Tibial artery (tissue), 4 donors: ENCODE results near the gene BOLA2B.

Source experiments
- DNase-seq, 2 donors: peaks; one replicate each; pipeline ENCODE4 v3.0.0-alpha.2; 2019
- H3K27ac ChIP-seq, 2 donors: fragments of 200-600 bp; sonication (generic) in 1 of 2; 1 replicate in 1 of 2; 2 replicates in 1 of 2; pipeline ENCODE4 v1.5.1; 2018 to 2019; ENCODE audit warnings: mild to moderate bottlenecking in 1 of 2
- H3K27me3 ChIP-seq, 2 donors: fragments of 200-600 bp; sonication (generic) in 1 of 2; one replicate each; pipeline versions ENCODE4 v1.5.1 to v1.6.0; 2016 to 2019
- H3K36me3 ChIP-seq, 3 donors: fragments of 200-600 bp; sonication (generic) in 2 of 3; one replicate each; pipeline ENCODE4 v1.5.1; 2016 to 2019; ENCODE audit warnings: mild to moderate bottlenecking in 2 of 3
- H3K4me1 ChIP-seq, 4 donors: fragments of 200-600 bp; sonication (generic) in 2 of 4; 1 replicate in 3 of 4; 2 replicates in 1 of 4; pipeline ENCODE4 v1.5.1; 2016 to 2019
- H3K4me3 ChIP-seq, 2 donors: fragments of 200-600 bp; sonication (generic) in 1 of 2; 1 replicate in 1 of 2; 2 replicates in 1 of 2; pipeline ENCODE4 v1.5.1; 2018 to 2019; ENCODE audit warnings: mild to moderate bottlenecking in 2 of 2
- H3K9me3 ChIP-seq, 3 donors: fragments of 200-600 bp; sonication (generic) in 1 of 3; one replicate each; pipeline ENCODE4 v1.5.1; 2016 to 2019
- intact Hi-C: fragments of 100-400 bp; cut with DNase I; formaldehyde crosslinking; loops from one replicate; pipeline ENCODE4 v1.15.0; 2023; ENCODE audit warnings: low total_unique reads
- TF ChIP-seq, protein P1 (sequence below), 2 experiments: fragments of 200-600 bp in 1 of 2; fragments of 450-650 bp in 1 of 2; IDR thresholded peaks; one replicate each; pipeline ENCODE4 v1.5.1; 2017 to 2019; ENCODE audit warnings: antibody characterized with exemption in 2 of 2, mild to moderate bottlenecking in 1 of 2, moderate library complexity in 1 of 2

The BOLA2B gene

DNA sequence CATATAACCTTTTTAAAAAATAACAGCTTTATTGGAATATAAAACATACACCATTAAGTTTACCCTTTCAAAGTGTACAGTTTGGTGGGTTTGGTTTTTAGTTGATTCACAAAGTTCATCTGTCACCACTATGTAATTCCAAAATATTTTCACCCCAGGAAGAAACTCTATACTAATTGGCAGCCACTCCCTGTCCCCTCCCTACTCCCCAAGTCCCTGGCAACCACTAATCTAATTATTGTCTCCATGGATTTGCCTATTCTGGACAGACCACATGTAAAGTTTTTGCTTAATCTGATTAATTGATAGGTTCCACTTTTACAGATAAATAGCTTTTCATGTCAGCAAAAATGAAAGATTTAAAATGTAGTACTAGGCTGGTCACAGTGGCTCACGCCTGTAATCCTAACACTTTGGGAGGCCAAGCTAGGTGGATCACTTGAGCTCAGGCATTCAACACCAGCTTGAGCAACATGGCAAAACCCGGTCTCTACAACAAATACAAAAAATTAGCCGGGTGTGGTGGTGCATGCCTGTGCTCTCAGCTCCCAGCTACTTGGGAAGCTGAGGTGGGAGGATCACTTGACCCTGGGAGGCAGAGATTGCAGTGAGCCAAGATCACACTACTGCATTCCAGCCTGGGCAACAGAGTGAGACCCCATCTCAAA lies 45.5 kb downstream of the BOLA2B start:
- Histone ChIP-seq H3K27me3 (no peaks in the 10 kb centered on the region), H3K9me3 (peaks cover 0 to 7% (median 0%) of the 10 kb centered on the region in 3 donors), H3K4me1 (no peaks in the 10 kb centered on the region), H3K4me3 (no peak overlapping the region), H3K36me3 (no peaks in the 10 kb centered on the region), H3K27ac (no peak overlapping the region)
- intact Hi-C loops = no loop called here
- TF ChIP-seq, protein P1, sequence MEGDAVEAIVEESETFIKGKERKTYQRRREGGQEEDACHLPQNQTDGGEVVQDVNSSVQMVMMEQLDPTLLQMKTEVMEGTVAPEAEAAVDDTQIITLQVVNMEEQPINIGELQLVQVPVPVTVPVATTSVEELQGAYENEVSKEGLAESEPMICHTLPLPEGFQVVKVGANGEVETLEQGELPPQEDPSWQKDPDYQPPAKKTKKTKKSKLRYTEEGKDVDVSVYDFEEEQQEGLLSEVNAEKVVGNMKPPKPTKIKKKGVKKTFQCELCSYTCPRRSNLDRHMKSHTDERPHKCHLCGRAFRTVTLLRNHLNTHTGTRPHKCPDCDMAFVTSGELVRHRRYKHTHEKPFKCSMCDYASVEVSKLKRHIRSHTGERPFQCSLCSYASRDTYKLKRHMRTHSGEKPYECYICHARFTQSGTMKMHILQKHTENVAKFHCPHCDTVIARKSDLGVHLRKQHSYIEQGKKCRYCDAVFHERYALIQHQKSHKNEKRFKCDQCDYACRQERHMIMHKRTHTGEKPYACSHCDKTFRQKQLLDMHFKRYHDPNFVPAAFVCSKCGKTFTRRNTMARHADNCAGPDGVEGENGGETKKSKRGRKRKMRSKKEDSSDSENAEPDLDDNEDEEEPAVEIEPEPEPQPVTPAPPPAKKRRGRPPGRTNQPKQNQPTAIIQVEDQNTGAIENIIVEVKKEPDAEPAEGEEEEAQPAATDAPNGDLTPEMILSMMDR (IDR thresholded peaks at IDR 0.05) = no peak
- no peak for DNase-seq

GRCh38 chr16:30145657-30146056 lies 47.8 kb downstream of the BOLA2B start:
- intact Hi-C loops = no loop called here
- Histone ChIP-seq H3K4me3 (no peak overlapping the region), H3K36me3 (no peaks in the 10 kb centered on the region), H3K27me3 (no peaks in the 10 kb centered on the region), H3K27ac (no peak overlapping the region), H3K4me1 (no peaks in the 10 kb centered on the region), H3K9me3 (peaks cover 0 to 7% (median 0%) of the 10 kb centered on the region in 3 donors)
- TF ChIP-seq, protein P1 (IDR thresholded peaks at IDR 0.05) = no peak
- DNase-seq = no peak

DNA sequence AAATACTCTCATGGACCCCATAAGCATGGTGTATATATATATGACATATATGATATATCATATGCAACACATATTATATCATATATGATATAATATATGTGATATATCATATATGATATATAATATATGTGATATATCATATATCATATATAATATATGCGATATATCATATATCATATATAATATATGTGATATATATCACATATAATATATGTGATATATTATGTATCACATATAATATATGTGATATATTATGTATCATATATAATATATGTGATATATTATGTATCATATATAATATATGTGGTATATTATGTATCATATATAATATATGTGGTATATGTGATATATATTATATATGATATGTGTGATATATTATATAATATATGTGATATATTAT lies 48.5 kb downstream of the BOLA2B start:
- H3K27ac ChIP-seq = no peak overlapping the region
- intact Hi-C loops = no loop called here
- no peak overlapping the region for H3K4me3 ChIP-seq
- no peak for DNase-seq
- peaks cover 0 to 7% (median 0%) of the 10 kb centered on the region in 3 donors for H3K9me3 ChIP-seq
- H3K27me3 ChIP-seq = no peaks in the 10 kb centered on the region
- TF ChIP-seq, protein P1 (IDR thresholded peaks at IDR 0.05) = no peak
- H3K4me1 ChIP-seq = no peaks in the 10 kb centered on the region
- no peaks in the 10 kb centered on the region for H3K36me3 ChIP-seq

DNA sequence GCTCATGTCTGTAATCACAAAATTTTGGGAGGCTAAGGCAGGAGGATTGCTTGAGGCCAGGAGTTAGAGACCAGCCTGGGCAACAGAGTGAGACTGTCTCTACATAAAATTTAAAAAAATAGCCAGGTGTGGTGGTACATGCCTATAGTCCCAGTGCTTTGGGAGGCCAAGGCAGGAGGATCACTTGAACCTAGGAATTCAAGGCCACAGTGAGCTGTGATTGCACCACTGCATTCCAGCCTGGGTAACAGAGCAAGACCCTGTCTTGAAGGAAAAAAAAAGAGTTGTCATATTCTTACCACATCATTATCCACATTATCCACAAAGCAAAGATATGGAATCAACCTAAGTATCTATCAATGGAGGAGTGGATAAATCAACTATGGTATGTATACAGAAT lies 49.4 kb downstream of the BOLA2B start:
- no peaks in the 10 kb centered on the region for H3K36me3 ChIP-seq
- intact Hi-C loops = no loop called here
- no peaks in the 10 kb centered on the region for H3K4me1 ChIP-seq
- no peaks in the 10 kb centered on the region for H3K27me3 ChIP-seq
- no peak for DNase-seq
- TF ChIP-seq, protein P1 (IDR thresholded peaks at IDR 0.05) = no peak
- H3K27ac ChIP-seq = no peak overlapping the region
- no peak overlapping the region for H3K4me3 ChIP-seq
- peaks cover 0 to 3% (median 0%) of the 10 kb centered on the region in 3 donors for H3K9me3 ChIP-seq

- DNase-seq = no peak
- intact Hi-C loops = no loop called here
- no peak overlapping the region for H3K27ac ChIP-seq
- peaks cover 0 to 2% of the 10 kb centered on the region in 2 donors for H3K27me3 ChIP-seq
- no peaks in the 10 kb centered on the region for H3K4me1 ChIP-seq
- H3K9me3 ChIP-seq = no peaks in the 10 kb centered on the region
- no peak overlapping the region for H3K4me3 ChIP-seq
- no peaks in the 10 kb centered on the region for H3K36me3 ChIP-seq
- TF ChIP-seq, protein P1 (IDR thresholded peaks at IDR 0.05) = no peak
Measured at GRCh38 chr16:30143347-30143702, 50.1 kb downstream of the BOLA2B start.
